GM12891 (cell line): Measurements from ENCODE around the gene BAIAP2.

Experiments
- PAX5 ChIP-seq: IDR thresholded peaks from 2 replicates; pipeline ENCODE4 v1.6.1; 2011; ENCODE audit warnings: low read length, moderate library complexity, mild to moderate bottlenecking; ENCODE audit not compliant: insufficient read depth, severe bottlenecking
- POLR2A ChIP-seq: IDR thresholded peaks from 2 replicates; pipeline ENCODE4 v1.6.1; 2011; ENCODE audit warnings: low read depth, low read length, control low read depth
- POLR2AphosphoS5 ChIP-seq: IDR thresholded peaks from 2 replicates; pipeline ENCODE4 v1.6.1; 2011; ENCODE audit warnings: low read depth, low read length, control low read depth
- POU2F2 ChIP-seq: IDR thresholded peaks from 2 replicates; pipeline ENCODE4 v1.6.1; 2011; ENCODE audit warnings: low read depth, mild to moderate bottlenecking, control low read depth, low read length, moderate library complexity
- SPI1 ChIP-seq: IDR thresholded peaks from 2 replicates; pipeline ENCODE4 v1.6.1; 2011; ENCODE audit warnings: low read depth, low read length, control low read depth
- TAF1 ChIP-seq: IDR thresholded peaks from 2 replicates; pipeline ENCODE4 v1.6.1; 2011; ENCODE audit warnings: low read depth, low read length, control low read depth

DNA sequence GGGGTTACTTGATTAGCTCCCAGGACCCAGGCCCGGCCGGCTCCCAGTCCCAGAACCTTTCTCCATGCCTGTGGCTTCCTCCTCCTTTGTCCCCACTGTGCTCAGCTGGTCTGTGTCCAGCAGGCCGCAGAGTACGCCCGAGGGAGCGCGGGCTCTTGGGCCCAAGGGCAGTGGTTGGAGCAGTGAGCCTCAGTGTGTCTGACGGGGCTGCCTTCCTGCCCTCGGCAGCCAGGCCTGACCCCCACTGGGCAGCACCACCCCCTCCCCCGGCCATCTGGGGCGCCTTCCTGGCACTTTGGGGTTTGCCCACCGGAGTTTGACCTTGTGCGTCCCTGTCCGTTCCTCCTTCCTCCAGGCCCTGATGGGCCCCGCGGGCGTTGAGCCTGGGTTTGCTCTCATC, 67.9 kb downstream of the BAIAP2 start:
- TF ChIP-seq POLR2A: no peak
- no peak for TF ChIP-seq TAF1
- TF ChIP-seq POU2F2: no peak
- TF ChIP-seq SPI1: no peak
- no peak for TF ChIP-seq POLR2AphosphoS5
- no peak for TF ChIP-seq PAX5
